CD4-positive, alpha-beta T cell treated with Interleukin-12 subunit alpha and Interleukin-12 subunit beta, for 1 hour (primary cell): ENCODE data around the gene RSU1.

Source experiments
- DNase-seq: peaks from one replicate; pipeline ENCODE4 v3.0.0-alpha.2; 2020

Gene RSU1

DNA sequence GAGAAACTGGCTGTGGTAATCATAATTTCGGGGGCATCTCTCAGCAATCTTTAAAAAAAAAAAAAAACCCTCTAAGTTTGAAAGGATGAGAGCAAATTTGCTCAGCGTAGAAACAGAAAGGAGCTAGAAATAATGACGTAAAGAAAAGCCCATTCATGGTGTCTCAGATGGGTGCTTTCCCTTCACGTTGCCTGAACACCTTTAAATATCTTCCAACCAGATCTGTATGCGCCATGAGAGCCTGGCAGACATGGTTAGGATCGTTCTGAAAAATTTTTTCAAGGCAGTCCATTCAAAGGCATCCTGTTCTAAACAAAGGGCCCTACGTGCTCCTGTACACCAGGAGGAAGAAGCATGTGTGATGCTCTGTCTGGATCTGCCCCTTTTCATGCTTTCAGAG, 154.3 kb downstream of the RSU1 start:
- DNase-seq, result no peak

DNA sequence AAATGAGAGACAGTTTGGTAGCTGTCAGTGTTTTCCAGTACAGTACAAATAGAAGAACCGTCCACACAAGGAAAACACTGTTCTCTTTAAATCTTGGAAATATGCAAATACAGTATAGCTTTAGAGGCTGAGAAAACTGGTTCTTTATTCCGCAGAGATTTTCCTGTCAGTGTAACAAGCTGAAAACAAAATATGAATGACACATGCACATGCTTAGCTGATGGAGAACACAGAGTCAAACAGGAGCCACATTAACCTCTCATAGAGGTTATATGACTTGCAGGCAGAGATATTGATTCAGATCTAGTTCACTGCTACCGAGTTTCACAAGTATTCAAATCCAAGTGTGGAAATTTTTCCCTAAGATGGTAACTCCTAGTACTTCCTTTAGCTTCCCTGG, 160.3 kb downstream of the RSU1 start:
- DNase-seq, result no peak

DNA sequence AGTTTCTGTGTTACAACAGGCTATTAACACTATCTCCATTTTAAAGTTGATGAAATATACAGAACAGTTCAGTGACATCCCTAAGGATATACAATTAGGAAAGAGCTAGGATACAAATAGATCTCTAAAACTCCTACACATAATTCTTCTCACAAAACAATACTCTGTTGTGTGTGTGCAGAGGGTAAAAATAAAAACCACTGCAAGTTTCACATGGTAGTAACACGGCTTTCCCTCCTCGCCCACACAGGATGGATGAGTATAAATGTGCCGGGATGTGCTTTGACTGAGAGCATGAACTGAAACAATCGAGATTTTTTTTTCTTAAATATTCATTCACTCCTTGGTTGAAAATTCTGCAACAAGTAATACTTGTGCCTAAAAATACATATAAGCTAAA, 164.0 kb downstream of the RSU1 start:
- no peak for DNase-seq

DNA sequence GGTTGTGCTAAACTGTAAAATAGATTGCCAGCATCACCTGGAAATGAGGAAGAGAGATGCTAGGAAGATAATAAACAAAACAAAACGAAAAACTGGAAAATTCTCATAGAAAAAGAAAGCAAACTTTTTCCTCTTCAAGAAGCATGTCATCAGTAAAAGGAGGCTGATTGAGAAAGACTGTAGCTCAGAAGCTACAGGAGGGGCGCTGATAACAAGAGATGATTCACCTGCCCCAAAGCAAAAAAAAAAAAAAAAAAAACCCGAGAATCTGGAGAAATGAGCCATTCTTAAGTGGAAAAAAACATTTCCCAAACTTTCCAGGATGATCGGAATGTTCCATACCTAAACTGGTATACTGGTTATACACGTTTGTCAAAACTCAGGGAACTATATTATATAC, 165.1 kb downstream of the RSU1 start:
- DNase-seq, result no peak

DNA sequence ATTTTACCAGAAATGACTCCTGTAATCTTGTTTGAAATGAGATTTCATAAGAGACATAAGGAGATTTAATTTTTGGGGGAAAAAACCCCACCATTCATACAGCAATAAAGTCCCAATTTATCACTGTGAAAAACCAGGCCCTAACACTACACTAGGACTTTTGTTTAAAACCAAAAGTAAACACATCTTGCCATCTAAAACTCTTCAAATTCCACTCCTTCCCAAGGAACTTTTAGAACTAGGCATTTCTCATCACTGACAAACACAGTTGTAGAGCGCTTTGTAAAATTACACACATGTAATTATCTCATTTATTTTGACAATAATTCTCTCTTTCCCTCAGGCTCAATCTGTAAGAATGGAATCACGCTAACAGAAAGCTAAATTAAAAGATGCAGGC, 167.5 kb downstream of the RSU1 start:
- no peak for DNase-seq

DNA sequence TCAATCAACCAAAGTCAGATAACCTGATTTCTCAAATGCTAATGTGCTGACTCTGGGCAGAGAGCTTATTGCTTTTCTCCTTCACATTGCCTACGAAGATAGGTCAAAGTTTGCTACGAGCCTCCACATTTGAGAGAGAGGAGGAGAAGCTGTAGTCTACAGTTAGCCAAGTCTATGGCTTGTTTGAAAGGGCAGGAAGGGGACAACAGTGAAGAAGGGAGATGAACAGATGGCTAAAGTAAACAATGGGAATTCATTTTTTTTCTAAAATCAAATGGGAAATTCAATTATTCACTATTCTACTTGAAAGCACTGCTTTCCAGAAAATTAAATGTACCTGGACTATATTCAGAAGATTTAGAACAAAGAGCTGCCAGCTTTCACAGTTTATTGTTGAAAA, 168.9 kb downstream of the RSU1 start:
- DNase-seq, result no peak

DNA sequence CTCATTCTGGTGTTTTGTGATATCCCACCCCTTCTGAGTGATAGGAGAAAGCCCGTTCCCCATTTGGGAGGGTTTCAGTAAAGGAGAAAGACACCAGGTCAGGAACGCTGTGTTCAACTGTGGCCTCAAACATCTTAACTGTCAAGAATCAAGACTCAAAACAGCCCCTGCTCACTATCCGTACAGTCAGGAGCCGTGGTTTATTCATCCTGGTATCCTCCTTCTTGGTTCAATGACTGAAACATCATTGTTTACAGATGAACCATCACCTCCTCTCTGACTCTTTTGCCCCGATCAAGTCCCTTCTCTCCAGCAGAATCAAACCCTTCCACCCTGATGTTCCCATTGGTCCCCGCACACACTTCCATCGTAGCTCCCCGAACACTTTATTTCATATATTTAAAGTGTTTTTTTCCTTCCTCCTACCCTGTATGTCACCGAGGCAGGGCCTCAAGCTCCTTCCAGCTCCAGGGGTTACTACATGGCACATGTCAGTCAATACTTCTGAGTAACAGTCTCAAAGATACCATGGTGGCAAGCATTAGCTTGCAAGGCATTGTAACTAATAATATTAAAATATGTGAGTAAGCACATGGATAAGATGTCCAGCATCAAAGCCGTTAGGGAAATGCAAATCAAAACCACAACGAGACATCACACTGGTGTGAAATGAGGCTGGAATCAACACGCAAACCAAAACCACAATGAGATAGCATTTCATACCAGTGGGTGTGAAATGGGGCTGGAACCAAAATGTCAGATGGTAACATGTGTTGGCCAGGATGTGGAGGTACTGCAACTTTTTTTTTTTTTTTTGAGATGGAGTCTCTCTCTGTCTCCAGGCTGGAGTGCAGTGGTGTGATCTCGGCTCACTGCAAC, 170.8 kb downstream of the RSU1 start:
- DNase-seq, result no peak

DNA sequence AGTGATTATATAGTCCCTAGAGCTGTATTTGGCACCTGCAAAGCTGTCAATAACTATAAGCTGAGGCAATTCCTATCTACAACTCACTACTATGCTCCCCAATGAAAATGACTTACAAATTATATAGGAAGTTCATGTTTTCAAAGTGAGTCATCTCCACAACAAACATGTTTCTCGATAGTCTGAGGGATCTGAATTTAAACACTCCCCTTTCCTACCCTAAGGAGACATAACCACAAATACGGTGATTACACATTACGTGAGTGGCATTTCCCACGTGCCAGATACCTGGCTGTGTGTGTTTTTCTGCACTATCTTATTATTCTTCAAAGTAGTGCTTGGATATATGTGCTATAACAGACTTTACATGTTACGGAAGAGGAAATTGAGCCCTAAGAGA, 173.1 kb downstream of the RSU1 start:
- no peak for DNase-seq

DNA sequence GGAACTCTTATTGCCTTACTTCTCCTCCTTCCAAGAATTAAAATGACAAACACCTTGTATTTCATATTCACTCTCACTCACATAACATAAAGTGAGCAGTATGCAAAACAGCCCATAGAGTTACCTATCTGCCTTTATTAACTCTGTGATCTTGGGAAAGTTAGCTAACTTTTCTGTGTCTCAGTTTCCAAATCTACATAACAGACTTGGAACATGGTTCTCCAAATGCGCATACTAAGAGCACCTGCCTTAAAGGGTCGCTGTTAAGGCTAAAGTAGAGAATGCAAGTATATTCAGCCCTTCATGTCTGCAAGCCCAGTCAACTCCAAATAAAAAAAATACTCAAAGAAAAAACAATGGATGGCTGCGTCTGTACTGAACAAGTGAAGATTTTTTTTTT, 173.7 kb downstream of the RSU1 start:
- no peak for DNase-seq

DNA sequence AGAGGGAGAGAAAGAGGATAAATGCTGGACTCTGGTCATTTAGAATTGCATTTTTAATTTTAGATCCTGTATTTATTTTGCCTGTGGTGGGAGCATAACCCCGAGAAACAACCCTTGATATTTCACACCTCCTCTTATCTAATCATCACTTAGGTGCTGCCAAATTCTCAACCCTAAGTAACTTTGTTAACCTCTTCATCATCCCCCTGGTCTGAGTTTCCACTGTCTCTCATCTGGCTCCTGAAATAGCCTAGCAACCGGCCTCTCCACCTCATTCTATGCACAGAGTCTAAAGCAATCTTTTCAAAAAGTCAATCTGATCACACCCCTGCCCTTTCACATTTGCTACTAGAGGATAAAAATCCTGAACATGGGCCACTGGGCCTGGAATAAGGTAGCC, 177.1 kb downstream of the RSU1 start:
- DNase-seq, result no peak

DNA sequence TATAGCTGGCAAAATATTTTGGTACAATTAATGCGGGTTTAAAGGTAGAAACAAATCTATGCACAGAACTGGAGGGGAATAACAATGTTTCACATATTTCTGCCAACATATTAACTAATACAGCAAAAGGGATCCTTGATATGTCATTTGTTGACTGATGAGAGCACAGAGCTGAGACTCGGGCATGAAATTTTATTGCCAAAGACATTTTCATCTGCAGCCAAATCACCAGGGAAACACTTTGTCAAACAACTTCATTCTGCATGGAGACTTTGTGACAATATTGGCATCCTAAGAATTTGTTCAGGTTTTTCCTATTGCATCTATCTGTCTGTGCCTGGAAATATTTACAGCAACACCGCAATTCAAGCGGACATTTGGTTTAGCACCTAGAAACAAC, 177.8 kb downstream of the RSU1 start:
- no peak for DNase-seq

DNA sequence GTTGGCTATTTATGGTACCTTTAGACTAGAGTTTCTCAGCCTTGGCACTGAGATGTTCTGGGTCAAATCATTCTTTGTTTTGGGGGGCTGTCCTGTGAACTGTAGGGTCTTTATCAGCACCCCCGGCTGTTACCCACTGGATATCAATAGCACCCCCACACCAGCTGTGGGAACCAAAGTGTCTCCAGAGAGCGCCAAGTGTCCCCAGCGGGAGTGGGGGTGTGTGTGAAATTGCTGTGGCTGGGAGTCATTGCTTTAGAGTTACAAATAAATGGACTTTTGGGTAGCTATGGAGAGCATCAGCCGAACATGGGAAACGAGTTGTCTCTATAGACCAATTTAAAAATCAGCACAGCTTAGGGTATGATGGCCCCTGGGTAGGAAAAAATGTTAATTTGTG, 184.2 kb downstream of the RSU1 start:
- DNase-seq, result no peak

DNA sequence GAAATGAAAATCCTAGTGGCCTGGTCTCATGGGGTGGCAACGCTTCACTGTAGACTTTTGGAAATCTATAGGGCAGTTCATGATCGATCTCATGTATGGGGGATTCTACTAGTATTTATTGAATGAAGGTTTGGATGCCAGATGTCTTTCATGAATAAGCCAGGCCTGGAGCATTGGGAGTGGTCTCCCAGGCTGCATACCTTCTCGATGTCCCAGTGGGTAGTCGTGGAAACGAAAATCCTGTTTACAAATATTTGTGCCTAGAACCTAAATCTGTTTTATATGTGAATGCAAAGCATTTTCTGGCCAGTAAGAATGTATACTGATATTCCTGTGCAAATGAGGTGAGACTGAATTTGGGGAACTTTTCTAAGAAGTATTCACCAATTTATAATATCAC, 190.5 kb downstream of the RSU1 start:
- no peak for DNase-seq

DNA sequence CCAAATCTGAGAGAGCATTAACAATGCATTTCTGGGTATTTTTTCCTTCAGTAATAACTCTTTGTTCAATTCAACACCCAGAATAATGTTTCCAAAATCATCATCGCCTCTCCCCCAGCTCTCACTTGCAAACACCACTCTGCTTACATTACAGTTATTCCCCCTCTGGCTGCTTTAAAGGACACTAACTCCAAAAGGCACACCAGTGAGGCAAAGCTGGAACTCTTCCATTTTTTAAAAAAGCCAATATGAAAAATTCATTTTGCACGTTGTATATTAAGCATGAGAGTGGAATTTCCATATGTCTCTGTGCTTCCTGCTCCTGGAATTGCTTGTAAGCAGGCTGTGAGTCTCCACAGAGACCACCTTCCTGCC, 204.3 kb downstream of the RSU1 start:
- no peak for DNase-seq

DNA sequence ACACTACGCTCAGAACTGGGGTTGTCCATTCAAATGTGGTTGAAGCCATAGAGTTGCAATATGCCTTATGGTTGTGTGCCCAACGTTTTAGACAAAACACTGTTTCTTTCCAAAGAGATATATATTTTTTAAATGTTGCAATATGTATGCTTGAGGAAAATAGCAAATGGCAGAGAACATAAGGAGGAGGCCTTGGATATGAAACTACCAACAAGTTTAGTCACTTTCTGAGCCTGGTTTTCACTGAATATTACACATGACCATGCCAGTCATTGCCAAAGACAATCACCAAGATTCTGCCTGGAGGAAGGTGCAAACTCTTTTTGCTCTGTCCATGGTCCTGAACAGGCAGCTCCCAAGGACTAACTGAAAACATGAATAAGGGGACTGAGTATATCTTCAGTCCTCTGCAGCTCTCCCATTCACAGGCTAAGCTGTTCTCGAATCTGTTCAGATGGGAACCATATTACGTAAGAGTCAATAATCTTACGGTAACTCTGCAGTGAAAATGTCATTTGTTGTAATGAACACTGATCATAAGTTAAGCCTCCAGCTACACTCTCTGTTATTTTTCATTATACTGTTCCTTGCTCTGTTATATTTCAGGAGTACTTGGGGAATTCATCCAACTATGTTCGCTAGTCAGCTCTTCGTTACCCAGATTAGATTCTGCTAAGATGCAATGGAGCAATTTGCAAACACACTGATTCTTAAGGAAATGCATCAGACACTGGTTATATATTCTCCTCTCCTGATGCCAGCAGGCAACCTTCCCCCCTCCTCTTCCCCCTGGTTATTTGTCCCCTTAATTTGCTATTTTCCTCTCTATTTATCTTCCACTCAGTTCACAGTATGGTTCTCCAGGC, 204.9 kb downstream of the RSU1 start:
- no peak for DNase-seq

DNA sequence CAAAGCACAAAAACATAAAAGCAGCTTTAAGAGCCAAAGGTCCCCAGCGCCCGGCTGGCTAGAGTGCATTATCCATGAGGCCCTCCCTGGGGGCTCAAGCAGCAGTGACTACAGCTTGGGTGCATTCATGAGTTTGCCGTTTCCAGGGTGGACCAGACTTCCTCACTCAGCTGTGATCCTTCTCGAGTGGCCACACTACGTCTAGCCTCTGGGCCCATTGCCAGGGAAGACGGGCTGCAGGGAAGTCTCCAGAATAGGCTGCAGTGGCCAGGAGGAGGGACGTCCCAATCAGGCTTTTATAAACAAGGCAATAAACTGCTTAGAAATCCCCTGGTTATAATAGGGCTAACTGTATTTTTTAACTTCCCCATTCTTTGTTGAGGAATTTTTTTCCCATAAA, 206.2 kb downstream of the RSU1 start:
- DNase-seq, result no peak

DNA sequence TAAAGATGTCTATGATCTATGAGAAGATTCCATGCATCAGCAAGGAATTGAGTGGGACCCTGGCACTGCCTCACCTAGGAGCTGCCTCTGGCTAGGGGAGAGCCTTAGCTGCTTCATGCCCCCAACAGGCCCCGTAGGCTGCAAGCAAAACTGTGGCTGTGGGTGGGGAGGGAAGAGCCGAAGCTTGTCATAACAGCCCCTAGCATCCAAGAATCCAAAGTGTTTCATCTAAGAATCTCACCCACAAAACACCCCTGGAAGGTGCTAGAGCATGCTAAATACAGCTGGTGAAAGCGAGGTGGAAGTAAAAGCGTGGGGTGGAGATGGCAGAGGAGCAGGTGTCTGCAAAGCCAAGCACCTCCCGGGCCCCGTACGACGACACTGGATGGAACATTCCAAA, 208.0 kb downstream of the RSU1 start:
- DNase-seq, result no peak

DNA sequence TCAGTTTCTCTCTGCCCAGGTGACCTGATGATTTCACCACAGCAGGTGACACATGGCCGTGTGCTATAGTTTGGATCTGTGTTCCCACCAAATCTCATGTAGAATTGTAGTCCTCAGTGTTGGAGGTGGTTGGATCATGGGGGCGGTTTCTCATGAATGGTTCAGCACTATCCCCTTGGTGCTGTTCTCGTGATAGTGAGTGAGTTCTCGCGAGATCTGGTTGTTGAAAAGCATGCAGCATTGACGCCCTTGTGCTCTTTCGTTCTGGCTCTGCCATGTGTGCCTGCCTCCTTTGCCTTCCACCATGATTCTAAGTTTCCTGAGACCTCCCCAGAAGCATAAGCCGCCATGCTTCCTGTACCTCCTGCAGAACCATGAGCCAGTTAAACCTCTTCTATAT, 210.3 kb downstream of the RSU1 start:
- DNase-seq, result no peak

DNA sequence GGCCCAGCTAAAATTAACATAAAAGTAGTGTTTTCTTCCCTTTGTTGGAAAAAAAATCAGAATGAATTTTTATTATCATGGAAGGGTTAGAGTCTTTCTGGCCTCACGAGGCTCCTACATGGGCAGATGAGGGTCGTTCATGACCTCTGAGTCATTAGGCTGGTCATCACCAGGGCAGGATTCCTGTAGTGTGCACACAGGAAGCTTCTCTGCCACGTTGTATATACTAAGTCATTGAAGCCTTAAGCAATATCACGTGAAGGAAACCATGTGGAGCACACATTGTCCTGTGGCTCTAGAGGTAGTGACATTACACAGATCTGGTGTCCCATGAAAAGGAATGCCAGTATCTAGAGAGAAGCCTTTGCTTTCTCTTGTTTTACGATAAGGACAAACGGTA, 210.8 kb downstream of the RSU1 start:
- DNase-seq, result no peak

DNA sequence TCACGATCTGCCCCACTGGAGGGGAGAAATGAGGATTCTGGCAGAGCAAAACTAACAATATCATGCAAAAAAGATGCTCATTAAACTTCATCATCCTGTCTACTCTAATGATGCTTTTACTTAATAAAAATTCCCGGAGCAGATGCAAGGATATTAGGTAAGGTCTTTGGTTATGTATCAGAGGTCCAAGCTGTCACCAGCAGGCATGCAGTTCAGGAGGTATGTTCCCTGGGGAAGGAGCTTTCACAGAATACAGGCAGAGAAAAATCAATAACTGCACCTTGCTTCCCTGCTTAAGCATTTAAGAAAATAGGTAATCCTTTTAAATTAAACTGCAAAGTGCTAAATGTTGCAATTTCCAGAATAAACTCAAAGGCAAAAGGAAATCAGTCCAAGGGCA, 213.9 kb downstream of the RSU1 start:
- DNase-seq, result no peak

DNA sequence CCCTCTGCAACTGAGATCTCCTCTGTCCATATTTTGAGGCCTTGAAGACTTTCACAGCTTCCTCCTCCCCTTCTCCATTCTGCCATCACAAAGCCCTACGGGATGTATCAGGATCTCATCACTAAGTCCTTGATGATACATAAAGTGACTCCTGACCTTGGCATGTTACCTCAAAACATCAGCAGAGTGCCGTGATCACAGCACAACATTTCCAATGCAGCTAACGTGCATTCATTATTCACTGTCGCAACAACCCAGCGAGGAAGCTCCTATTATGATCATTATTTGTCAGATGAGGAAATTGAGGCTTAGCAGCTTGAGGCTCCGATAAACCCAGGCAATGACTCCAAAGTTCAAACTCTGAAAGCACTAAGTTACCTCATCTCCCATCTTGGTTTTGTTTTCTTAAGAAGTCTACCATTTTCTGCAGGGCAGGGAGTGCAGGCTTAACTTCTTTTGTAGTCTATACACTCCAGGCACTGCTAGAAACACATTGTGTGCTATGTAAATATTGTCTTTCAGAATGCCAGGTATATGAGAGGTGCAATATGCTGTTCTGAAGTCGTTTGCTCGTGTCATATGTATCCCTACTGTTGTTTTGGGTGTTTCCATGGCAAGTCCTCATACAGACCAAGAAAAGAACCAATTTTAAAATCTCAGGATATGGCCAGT, 215.0 kb downstream of the RSU1 start:
- DNase-seq, result no peak

DNA sequence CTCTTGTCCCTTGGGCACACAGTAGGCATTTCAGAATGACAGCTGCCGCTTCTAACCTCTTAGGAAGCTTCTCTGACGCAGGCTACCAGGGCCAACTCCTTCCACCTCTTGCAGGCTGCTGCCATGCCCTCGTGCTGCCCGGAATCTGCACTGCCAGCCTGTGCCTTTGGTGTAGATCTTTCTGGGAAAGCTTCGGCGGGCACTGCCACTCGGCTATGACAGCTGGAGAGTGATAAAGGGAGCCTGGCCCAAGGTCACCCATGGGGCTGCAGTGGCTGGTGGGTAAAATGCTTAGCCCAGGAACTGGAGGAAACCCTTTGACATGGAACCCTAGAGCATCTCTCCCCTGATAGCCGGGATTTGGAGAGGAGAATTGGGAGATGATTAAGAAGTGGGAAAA, 217.6 kb downstream of the RSU1 start:
- DNase-seq, result no peak

DNA sequence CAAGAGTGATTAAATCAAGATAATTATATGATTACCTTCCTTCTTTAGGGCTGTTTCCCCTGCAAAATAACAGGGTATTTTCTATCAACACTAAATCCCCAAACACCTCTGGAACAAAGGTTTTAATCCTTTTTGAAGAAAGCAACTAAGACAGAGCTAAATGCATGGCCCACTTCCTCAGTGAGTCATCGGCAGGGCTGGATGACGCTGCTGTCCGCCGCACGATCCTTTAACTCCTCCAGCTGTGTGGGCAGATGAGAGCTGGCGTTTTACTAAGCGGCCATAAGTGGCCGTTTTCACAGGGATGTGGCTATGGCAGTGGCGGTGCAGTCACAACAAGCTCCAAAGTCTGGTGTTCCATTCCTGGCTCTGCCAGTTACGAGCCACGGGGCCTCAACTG, 219.6 kb downstream of the RSU1 start:
- no peak for DNase-seq

DNA sequence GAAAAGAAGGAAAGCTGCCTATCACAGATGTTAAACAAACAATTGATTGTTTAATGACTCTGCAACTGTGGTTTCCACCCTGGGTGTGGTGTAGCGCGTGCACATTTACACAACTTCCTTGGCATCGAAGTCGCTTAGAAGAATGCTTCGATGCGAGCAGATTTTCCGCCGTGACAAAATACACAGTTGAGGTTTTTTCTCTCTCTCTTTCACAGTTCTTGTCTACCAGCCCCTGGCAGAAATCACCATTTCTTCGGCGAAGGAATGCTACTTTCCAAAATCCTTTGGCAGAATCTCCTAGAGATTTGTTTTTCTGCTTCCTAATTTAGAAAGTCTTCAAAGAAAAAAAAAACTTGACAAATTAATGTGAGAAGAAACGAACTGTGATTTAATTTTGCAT, 224.8 kb downstream of the RSU1 start:
- DNase-seq, result no peak
